Skeletal muscle tissue (tissue), 4 donors: ENCODE measurements around the gene PTPRC. TPM values are rescaled to one million over a fixed set of nuclear protein-coding genes. Genes with fewer than 3 reads are reported as not detected.

Experiments
- H3K27ac ChIP-seq: one replicate; pipeline ENCODE4 v1.7.0; 2013; ENCODE audit warnings: mild to moderate bottlenecking, low read depth, low read length, inconsistent platforms
- H3K27me3 ChIP-seq, 3 donors: one replicate each; pipeline ENCODE4 v1.7.0; 2013; ENCODE audit warnings: low read length in 3 of 3; ENCODE audit not compliant: control insufficient read depth in 3 of 3, insufficient read depth in 3 of 3
- H3K36me3 ChIP-seq, 3 donors: one replicate each; pipeline ENCODE4 v1.7.0; 2013; ENCODE audit warnings: low read length in 3 of 3; ENCODE audit not compliant: control insufficient read depth in 3 of 3, insufficient read depth in 3 of 3
- H3K4me1 ChIP-seq, 3 donors: one replicate each; pipeline ENCODE4 v1.7.0; 2013; ENCODE audit warnings: low read length in 3 of 3, mild to moderate bottlenecking in 3 of 3; ENCODE audit not compliant: control insufficient read depth in 3 of 3, insufficient read depth in 3 of 3
- H3K4me3 ChIP-seq, 3 donors: one replicate each; pipeline ENCODE4 v1.7.0; 2013; ENCODE audit warnings: low read length in 3 of 3
- H3K9ac ChIP-seq, 3 donors: one replicate each; pipeline ENCODE4 v1.7.0; 2013; ENCODE audit warnings: low read length in 3 of 3, mild to moderate bottlenecking in 3 of 3, moderate library complexity in 2 of 3, low read depth in 1 of 3
- H3K9me3 ChIP-seq, 3 donors: one replicate each; pipeline ENCODE4 v1.7.0; 2013; ENCODE audit warnings: low read length in 3 of 3; ENCODE audit not compliant: control insufficient read depth in 3 of 3
- total RNA-seq: library from RNA; depleted of rRNA; stranded (reverse); fragments of >200 nt; gene quantifications from one replicate; pipeline ENCODE4 v1.2.3, GENCODE V29; 2014
- donor health status: Osteomylitis.

Gene PTPRC
- total RNA-seq, 1 donor from 2014 or later, result 15.7 TPM

DNA sequence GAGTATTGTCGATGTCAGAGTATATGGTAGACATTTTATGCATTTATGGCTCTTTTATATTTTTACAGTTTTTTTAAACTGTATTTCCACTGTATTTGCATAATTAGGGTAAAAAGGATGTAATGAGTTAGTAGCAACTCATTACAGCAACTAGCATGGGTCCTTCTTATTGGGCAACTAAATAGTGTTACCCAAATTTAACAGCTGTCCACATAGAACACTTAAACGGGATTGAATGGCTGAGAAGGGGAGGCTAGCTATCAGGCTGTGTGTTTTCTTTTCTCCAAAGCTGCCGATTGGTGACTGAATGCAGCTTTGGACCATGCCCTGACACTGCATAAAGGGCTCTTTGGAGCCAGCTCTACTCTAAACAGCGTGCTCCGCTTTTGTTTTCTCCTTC is 75.4 kb downstream of the PTPRC start:
- Histone ChIP-seq H3K4me1 (no peaks in the 10 kb centered on the region), H3K27me3 (no peaks in the 10 kb centered on the region), H3K9me3 (no peaks in the 10 kb centered on the region), H3K27ac (no peak overlapping the region), H3K4me3 (no peak overlapping the region), H3K9ac (no peak overlapping the region), H3K36me3 (no peaks in the 10 kb centered on the region)

DNA sequence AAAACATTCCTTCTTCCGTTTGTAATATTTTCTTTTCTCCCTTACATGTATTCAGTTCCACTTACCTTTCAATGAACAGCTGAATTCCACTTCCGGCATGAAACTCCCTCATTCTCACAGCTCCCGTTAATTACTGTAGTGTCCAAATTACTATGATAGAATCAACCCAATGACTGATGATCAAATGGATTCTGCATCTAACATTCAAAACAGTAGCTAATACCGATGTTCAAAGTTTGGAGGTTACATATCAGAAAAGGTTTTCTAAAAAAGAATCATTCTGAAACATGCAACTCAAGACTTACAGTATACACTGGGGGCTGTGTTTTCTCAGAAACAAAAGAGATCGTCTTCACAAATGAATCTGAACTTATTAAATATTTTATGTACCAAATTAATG is 77.2 kb downstream of the PTPRC start:
- H3K36me3 ChIP-seq, result no peaks in the 10 kb centered on the region
- H3K9me3 ChIP-seq, result no peaks in the 10 kb centered on the region
- no peak overlapping the region for H3K4me3 ChIP-seq
- no peak overlapping the region for H3K27ac ChIP-seq
- no peaks in the 10 kb centered on the region for H3K27me3 ChIP-seq
- H3K9ac ChIP-seq, result no peak overlapping the region
- H3K4me1 ChIP-seq, result no peaks in the 10 kb centered on the region

DNA sequence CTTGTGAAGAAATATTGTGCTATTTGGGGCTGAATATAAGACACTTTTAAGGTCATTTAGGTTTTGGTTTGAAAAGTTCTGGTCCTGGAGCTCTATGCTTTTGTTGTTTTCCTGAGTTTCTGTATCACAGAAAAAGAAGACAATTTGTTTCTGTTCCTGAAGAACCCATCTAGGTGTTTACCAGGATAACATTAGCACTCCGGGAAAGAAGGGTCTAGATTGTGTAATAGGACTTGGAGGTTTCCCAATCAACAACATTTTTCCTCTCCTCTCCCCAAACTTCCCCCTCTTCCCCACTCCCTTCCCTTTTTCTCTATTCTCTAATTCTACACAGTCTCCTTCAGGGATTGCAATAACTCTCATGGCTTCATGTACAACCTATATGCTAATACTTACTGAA is 78.7 kb downstream of the PTPRC start:
- H3K9me3 ChIP-seq, result no peaks in the 10 kb centered on the region
- H3K36me3 ChIP-seq, result no peaks in the 10 kb centered on the region
- no peak overlapping the region for H3K4me3 ChIP-seq
- no peaks in the 10 kb centered on the region for H3K27me3 ChIP-seq
- H3K27ac ChIP-seq, result no peak overlapping the region
- H3K4me1 ChIP-seq, result no peaks in the 10 kb centered on the region
- no peak overlapping the region for H3K9ac ChIP-seq

DNA sequence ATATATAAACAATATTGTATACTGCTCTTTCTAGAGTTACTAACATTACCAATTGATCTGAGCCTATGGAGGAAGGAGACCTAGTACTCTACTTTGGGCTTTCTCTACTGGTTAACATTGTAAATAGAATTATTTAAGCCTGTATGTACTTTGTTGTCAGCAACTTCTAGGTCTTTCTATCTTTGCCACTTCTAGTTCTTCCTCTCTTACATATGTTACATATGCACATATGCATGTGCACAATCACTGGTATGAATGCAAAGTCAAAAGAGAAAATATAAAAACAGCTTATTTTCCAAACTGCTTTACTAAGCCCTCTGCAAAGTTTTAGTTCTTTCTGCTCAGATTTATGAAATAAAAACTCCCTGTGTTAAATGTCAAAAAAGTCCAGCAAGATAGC is 84.3 kb downstream of the PTPRC start:
- Histone ChIP-seq H3K4me3 (no peak overlapping the region), H3K9ac (no peak overlapping the region), H3K4me1 (no peaks in the 10 kb centered on the region), H3K27me3 (no peaks in the 10 kb centered on the region), H3K9me3 (no peaks in the 10 kb centered on the region), H3K36me3 (no peaks in the 10 kb centered on the region), H3K27ac (no peak overlapping the region)

DNA sequence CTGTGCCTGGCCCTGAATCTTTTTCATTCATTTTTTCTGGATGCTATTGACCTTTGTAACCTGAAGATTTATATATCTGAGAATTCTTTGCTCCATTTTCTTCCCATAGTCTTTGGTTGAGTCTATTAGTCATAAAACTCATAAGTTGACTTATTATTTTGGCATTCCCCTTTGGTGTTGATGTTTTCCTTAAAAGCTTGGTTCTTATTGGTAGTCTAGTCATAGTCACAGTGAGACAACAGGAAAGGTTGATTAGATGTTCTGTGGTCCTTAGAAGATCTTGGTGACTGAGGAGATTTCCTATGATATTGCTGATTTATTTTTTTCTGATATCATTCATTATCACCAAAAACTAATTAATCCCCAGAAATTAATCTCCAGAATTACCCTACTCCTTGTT is 86.2 kb downstream of the PTPRC start:
- Histone ChIP-seq H3K4me1 (no peaks in the 10 kb centered on the region), H3K36me3 (no peaks in the 10 kb centered on the region), H3K9ac (no peak overlapping the region), H3K27me3 (no peaks in the 10 kb centered on the region), H3K27ac (no peak overlapping the region), H3K9me3 (no peaks in the 10 kb centered on the region), H3K4me3 (no peak overlapping the region)

DNA sequence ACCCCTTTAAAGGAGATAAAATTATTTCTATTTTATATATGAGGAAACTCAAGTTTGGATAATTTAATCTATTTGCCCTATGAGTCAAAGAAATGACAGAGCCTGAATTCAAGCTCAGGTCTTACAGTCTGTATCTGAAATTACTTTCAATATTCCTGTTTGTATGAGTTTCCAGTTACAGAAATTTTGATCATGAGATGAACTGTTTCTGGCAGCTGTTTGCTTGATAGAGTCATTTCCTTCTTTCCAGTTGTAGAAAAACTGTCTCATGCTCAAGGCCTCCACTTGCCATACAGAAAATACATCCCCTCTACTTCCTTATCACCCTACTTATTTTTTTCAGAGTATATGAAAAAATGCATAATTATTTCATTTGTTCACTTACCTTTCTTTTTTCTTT is 87.6 kb downstream of the PTPRC start:
- Histone ChIP-seq H3K36me3 (no peaks in the 10 kb centered on the region), H3K9me3 (no peaks in the 10 kb centered on the region), H3K27me3 (no peaks in the 10 kb centered on the region), H3K27ac (no peak overlapping the region), H3K4me3 (no peak overlapping the region), H3K4me1 (no peaks in the 10 kb centered on the region), H3K9ac (no peak overlapping the region)

DNA sequence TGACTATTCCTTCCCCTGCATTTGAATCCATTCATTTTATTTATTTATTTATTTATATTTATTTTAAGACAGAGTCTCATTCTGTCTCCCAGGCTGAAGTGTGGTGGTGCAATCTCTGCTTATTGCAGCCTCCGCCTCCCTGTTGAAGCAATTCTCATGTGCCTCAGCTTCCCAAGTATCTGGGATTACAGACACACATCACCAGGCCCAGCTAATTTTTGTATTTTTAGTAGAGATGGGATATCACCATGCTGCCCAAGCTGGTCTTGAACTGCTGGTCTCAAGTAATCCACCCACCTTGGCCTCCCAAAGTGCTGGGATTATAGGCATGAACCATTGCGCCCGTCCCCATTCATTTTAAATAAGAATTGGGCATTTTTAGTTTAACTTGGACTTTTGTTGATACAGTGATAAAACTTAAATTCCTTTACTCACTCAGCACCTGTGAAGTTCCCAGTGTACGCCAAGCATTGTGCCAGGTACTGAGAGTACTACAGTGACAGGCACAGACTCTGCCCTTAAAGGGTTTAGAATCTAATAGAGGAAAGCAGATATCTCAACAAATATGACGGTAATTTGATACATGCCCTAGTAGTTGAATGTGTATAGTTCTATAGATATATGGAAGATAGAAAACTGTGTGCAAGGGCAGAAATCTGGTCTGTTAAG is 90.5 kb downstream of the PTPRC start:
- Histone ChIP-seq H3K4me1 (no peaks in the 10 kb centered on the region), H3K36me3 (no peaks in the 10 kb centered on the region), H3K9ac (no peak overlapping the region), H3K4me3 (no peak overlapping the region), H3K27ac (no peak overlapping the region), H3K27me3 (no peaks in the 10 kb centered on the region), H3K9me3 (no peaks in the 10 kb centered on the region)

DNA sequence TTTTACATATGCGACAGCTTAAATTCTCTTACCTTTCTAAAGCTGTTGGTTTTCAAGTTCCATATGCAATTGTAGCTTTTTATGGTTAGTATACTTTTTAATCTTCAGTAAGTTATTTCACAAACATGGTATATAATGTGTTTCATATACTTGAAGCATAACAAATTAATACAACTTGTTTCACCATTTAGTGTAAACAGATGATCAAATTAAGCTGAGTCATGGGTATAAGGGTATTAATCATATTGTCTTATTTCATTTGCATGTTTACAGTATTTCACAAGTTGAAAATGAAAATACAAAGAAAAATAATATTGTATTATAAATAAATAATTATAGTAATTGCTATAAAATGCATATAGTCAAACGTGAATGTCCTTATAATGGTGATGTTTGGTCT is 92.1 kb downstream of the PTPRC start:
- no peak overlapping the region for H3K4me3 ChIP-seq
- H3K36me3 ChIP-seq, result no peaks in the 10 kb centered on the region
- H3K27ac ChIP-seq, result no peak overlapping the region
- H3K27me3 ChIP-seq, result no peaks in the 10 kb centered on the region
- H3K9ac ChIP-seq, result no peak overlapping the region
- no peaks in the 10 kb centered on the region for H3K9me3 ChIP-seq
- H3K4me1 ChIP-seq, result no peaks in the 10 kb centered on the region

DNA sequence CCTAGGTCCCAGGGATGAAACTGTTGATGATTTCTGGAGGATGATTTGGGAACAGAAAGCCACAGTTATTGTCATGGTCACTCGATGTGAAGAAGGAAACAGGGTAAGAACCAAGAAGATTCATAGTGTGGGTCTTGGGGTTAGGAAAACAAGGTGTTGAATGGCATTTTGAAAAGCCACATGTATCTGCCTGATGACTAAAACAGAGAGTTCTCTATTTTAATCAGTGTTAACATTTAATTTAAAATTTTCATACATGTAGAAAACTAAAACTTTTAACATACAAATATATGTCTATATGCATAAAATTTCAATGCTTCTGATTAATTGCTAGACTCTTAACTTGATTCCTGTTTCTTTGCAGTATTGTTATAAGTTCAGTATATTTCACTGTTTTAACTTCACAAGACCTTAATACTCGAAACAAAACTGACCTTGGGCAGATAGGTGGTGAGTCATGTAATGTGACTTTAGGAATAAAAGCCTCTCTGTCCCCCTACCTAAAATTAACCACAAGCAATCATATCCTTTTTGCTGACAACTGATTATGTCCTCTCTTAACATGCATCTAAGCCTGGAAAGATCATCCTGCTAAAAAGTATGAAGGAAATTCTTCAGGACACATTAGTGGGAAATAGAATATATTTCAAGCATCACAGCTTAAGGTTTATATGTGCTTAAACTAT is 95.6 kb downstream of the PTPRC start:
- no peak overlapping the region for H3K27ac ChIP-seq
- no peak overlapping the region for H3K4me3 ChIP-seq
- no peaks in the 10 kb centered on the region for H3K36me3 ChIP-seq
- no peak overlapping the region for H3K9ac ChIP-seq
- H3K9me3 ChIP-seq, result peaks cover 0 to 3% (median 0%) of the 10 kb centered on the region in 3 donors
- no peaks in the 10 kb centered on the region for H3K27me3 ChIP-seq
- H3K4me1 ChIP-seq, result no peaks in the 10 kb centered on the region

DNA sequence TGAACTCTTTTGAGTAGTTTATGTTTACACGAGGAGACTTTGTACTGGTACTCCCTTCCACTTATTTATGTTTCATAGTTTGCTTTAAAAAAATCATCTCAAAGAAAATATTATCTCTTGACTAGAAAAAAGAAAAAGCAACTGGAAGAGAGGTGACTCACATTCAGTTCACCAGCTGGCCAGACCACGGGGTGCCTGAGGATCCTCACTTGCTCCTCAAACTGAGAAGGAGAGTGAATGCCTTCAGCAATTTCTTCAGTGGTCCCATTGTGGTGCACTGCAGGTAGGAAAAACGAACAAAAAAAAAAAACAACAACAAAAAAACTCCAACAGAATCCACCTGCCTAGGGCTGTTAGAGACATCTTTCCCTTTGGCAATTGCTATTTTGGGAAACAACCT is 102.9 kb downstream of the PTPRC start:
- Histone ChIP-seq H3K36me3 (no peaks in the 10 kb centered on the region), H3K4me1 (no peaks in the 10 kb centered on the region), H3K9me3 (peaks cover 0 to 3% (median 0%) of the 10 kb centered on the region in 3 donors), H3K27me3 (no peaks in the 10 kb centered on the region), H3K9ac (no peak overlapping the region), H3K4me3 (no peak overlapping the region), H3K27ac (no peak overlapping the region)
